Esophagus muscularis mucosa (tissue), 3 donors: ENCODE data around the gene RHOU.

Source experiments
- CTCF ChIP-seq, 3 experiments: fragments of 200-600 bp in 2 of 3; fragments of 450-650 bp in 1 of 3; sonication (generic) in 2 of 3; IDR thresholded peaks; one replicate each; pipeline ENCODE4 v1.5.1; 2017 to 2019; ENCODE audit warnings: antibody characterized with exemption in 3 of 3, mild to moderate bottlenecking in 2 of 3, moderate library complexity in 1 of 3
- POLR2A ChIP-seq: fragments of 450-650 bp; IDR thresholded peaks from one replicate; pipeline ENCODE4 v1.6.1; 2017; ENCODE audit warnings: antibody characterized with exemption, moderate library complexity, mild to moderate bottlenecking, low read depth
- POLR2AphosphoS5 ChIP-seq, 2 donors: sonication (generic); formaldehyde crosslinking; IDR thresholded peaks; one replicate each; pipeline ENCODE4 v1.6.1; 2017; ENCODE audit warnings: antibody characterized with exemption in 2 of 2

GRCh38 chr1:228781809-228782661, 46.8 kb downstream of the RHOU start:
- TF ChIP-seq CTCF (IDR thresholded peaks at IDR 0.05) (no peak), POLR2AphosphoS5 (IDR thresholded peaks at IDR 0.05) (no peak), POLR2A (no peak)
